MCF 10A (cell line): ENCODE results near the gene TBATA. TPM values are rescaled to one million over a fixed set of nuclear protein-coding genes. Genes with fewer than 3 reads are reported as not detected.

Experiments used
- BruUV-seq: library from RNA; stranded (reverse); fragments of 400-500 nt; replicated peaks from 2 replicates; lab custom pipeline; 2021; lab: Mats Ljungman, UMichigan
- CTCF ChIA-PET: fragments of 300-600 bp; sonication (Branson Sonifier 250); formaldehyde crosslinking; extraction: SDS; loops from one replicate; lab custom pipeline; 2021; ENCODE audit warnings: antibody characterized with exemption, inconsistent platforms; lab: Yijun Ruan, JAX
- POLR2A ChIA-PET: fragments of 300-600, 350-650 bp; sonication (Branson Sonifier 250); formaldehyde crosslinking; extraction: SDS; loops from one replicate; lab custom pipeline; 2020; ENCODE audit warnings: antibody characterized with exemption, inconsistent platforms; lab: Yijun Ruan, JAX
- DNase-seq: peaks from one replicate; pipeline ENCODE4 v3.0.0-alpha.2; 2018; ENCODE audit not compliant: unreplicated experiment
- H3K27ac Mint-ChIP-seq: one replicate; pipeline ENCODE4 v1.8.0; 2022; ENCODE audit warnings: mild to moderate bottlenecking, low read depth, mixed read lengths; ENCODE audit not compliant: unreplicated experiment
- H3K27me3 Mint-ChIP-seq: one replicate; pipeline ENCODE4 v1.8.0; 2022; ENCODE audit warnings: mixed read lengths; ENCODE audit not compliant: insufficient read depth, unreplicated experiment
- H3K36me3 Mint-ChIP-seq: one replicate; pipeline ENCODE4 v1.8.0; 2022; ENCODE audit warnings: mild to moderate bottlenecking, moderate library complexity, mixed read lengths; ENCODE audit not compliant: insufficient read depth, unreplicated experiment
- H3K4me1 Mint-ChIP-seq: one replicate; pipeline ENCODE4 v1.8.0; 2022; ENCODE audit warnings: mixed read lengths; ENCODE audit not compliant: insufficient read depth, unreplicated experiment
- H3K4me3 Mint-ChIP-seq: one replicate; pipeline ENCODE4 v1.8.0; 2022; ENCODE audit warnings: mild to moderate bottlenecking, moderate library complexity, mixed read lengths; ENCODE audit not compliant: unreplicated experiment
- H3K9me3 Mint-ChIP-seq: one replicate; pipeline ENCODE4 v1.8.0; 2022; ENCODE audit warnings: mixed read lengths; ENCODE audit not compliant: unreplicated experiment
- intact Hi-C: fragments of 100-400 bp; cut with micrococcal nuclease; formaldehyde crosslinking; loops from 2 replicates; pipeline ENCODE4 v1.14.1; 2022
- total RNA-seq: library from RNA; stranded (reverse); gene quantifications from 2 replicates; pipeline ENCODE4 v1.2.3, GENCODE V29; 2022
- TF ChIP-seq, protein P1 (sequence below): fragments of 200-600 bp; IDR thresholded peaks from one replicate; pipeline ENCODE4 v1.8.0; 2022; ENCODE audit warnings: antibody characterized with exemption, mild to moderate bottlenecking; ENCODE audit not compliant: unreplicated experiment

The TBATA gene
- total RNA-seq, 1 experiment from 2014 or later, result not detected

DNA sequence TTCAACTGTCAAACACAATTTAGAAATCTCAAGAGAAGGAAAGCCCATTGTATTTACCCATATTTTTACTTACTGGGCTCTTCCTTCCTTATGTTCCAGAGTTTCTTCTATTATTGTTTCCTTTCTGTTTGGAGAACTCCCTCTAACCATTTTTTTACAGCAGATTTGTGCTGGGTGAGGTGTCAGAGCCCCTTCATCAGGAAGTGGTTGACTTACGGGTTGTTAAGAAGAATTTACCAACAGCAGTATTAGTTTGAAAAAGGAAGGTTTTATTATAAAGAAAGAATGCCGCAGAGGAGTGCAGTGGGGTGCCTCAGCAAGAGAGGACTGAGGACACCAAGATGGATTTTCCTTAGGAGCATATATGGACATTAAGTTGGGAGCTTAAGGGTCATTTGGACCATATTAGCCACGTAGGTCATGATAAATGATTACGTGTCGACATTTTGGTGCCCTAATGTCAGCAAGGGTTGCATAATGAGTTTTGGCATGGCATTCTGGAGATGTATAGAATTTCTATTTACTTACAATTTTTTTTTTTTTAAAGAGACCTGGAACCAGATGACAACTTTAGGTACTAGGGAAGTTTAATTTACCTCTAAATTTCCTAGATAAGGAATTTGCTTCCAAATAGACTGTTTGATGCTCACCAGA, 6.3 kb upstream of the TBATA start:
- DNase-seq, result peak; percentile 67
- H3K4me3 Mint-ChIP-seq, result no peak overlapping the region
- no peak overlapping the region for H3K27ac Mint-ChIP-seq
- intact Hi-C loops, result no loop called here
- no TSS peak for BruUV-seq
- TF ChIP-seq, protein P1, sequence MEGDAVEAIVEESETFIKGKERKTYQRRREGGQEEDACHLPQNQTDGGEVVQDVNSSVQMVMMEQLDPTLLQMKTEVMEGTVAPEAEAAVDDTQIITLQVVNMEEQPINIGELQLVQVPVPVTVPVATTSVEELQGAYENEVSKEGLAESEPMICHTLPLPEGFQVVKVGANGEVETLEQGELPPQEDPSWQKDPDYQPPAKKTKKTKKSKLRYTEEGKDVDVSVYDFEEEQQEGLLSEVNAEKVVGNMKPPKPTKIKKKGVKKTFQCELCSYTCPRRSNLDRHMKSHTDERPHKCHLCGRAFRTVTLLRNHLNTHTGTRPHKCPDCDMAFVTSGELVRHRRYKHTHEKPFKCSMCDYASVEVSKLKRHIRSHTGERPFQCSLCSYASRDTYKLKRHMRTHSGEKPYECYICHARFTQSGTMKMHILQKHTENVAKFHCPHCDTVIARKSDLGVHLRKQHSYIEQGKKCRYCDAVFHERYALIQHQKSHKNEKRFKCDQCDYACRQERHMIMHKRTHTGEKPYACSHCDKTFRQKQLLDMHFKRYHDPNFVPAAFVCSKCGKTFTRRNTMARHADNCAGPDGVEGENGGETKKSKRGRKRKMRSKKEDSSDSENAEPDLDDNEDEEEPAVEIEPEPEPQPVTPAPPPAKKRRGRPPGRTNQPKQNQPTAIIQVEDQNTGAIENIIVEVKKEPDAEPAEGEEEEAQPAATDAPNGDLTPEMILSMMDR, result no peak
- H3K4me1 Mint-ChIP-seq, result peaks cover 7% of the 10 kb centered on the region
- H3K9me3 Mint-ChIP-seq, result no peaks in the 10 kb centered on the region
- no peaks in the 10 kb centered on the region for H3K36me3 Mint-ChIP-seq
- CTCF ChIA-PET, result no interaction called here
- POLR2A ChIA-PET, result interaction anchor here (1.8 kb wide), 1 partner anchor 16 kb away, joined by 3 read pairs; no protein-coding TSS in a partner anchor
- H3K27me3 Mint-ChIP-seq, result peaks cover 13% of the 10 kb centered on the region

DNA sequence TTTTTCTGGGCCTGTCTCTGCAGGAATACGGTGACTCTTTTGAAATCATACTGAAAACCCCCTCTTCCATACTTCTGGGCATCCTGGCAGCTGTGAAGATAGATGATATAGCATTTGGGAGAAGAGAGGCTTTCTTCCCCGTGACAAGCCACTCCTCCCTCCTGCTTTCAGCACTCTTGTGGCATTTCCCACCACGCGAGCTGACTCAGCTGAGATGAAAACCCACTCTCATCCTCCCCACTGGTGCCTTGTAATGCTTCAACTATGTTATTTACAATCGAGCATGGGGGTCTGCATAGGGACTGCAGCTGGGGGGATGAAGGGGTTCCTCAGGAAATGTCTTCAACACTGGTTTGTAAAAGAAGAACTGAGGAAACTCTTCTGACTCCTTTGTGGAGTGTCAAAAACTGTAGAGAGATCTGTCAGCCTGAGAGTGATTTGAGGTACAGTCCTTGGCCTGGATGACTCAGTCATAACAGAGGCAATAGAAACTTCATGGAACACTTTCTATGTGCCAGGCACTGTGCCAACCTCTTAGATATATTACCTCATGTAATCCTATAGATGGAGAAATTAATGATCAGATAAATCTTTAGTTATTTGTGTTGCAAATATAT, 1.7 kb upstream of the TBATA start:
- no TSS peak for BruUV-seq
- CTCF ChIA-PET, result interaction anchor here (1.1 kb wide), 1 partner anchor 28 kb away, joined by 3 read pairs; no protein-coding TSS in a partner anchor
- Mint-ChIP-seq H3K4me3 (no peak overlapping the region), H3K27ac (no peak overlapping the region), H3K36me3 (no peaks in the 10 kb centered on the region), H3K9me3 (no peaks in the 10 kb centered on the region), H3K27me3 (peaks cover 13% of the 10 kb centered on the region), H3K4me1 (peaks cover 7% of the 10 kb centered on the region)
- TF ChIP-seq, protein P1, result no peak
- intact Hi-C loops, result no loop called here
- peak; percentile 86 for DNase-seq
- POLR2A ChIA-PET, result interaction anchor here (0.6 kb wide), 1 partner anchor 204 kb away, joined by 3 read pairs; no protein-coding TSS in a partner anchor

DNA sequence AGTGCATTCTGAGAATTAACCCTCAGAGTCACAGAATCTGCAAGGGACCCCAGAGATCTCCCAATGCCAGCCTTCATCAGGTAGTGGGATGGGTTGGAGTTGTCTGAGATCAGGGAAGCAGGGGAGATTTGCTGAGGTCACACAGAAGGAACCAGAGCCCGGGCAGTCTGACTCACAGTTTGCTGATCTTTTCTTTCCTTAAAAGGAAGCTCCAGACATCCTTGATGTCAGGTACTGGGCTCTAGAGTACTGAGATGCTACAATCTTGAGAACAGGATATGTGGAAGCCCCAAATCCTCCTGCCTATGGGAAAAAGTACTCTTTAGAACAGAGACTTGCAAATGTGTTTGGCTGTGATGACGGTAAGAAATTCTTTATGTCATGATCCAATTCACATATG, 706 bp downstream of the TBATA start:
- ChIA-PET CTCF (no interaction called here), POLR2A (no interaction called here)
- Mint-ChIP-seq H3K36me3 (no peaks in the 10 kb centered on the region), H3K27ac (no peak overlapping the region), H3K4me3 (no peak overlapping the region), H3K27me3 (peaks cover 13% of the 10 kb centered on the region), H3K9me3 (no peaks in the 10 kb centered on the region), H3K4me1 (peaks cover 7% of the 10 kb centered on the region)
- DNase-seq, result no peak
- BruUV-seq, result no TSS peak
- intact Hi-C loops, result no loop called here
- TF ChIP-seq, protein P1, result no peak

DNA sequence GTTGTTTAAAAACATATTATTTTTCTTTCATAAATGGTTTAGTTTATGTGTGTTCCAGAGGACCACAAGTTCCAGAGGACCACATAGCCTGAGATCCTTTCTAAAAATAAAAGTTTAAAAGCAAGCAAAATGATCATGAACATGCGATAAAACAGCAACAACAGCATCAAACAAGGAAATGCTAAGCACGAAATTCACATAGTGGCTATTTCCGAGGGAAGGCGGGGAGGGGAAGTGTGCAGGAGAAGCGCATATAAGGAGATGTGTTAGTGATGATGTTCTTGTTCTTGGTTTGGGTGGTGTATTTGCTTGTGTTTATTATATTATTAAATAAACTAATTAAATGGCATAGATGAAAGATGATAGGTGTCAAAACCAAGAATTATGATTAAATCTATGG, 1.2 kb downstream of the TBATA start:
- no peaks in the 10 kb centered on the region for H3K36me3 Mint-ChIP-seq
- CTCF ChIA-PET, result no interaction called here
- no TSS peak for BruUV-seq

More for the DNA sequence above, 1.2 kb downstream of the TBATA start:
- POLR2A ChIA-PET, result no interaction called here
- Mint-ChIP-seq H3K4me1 (peaks cover 7% of the 10 kb centered on the region), H3K27ac (no peak overlapping the region), H3K4me3 (no peak overlapping the region), H3K27me3 (peaks cover 13% of the 10 kb centered on the region), H3K9me3 (no peaks in the 10 kb centered on the region)
- TF ChIP-seq, protein P1, result no peak
- intact Hi-C loops, result no loop called here
- no peak for DNase-seq
